Thymus (tissue), 11 donors: ENCODE results near the gene GGT6. TPM values are rescaled to one million over a fixed set of nuclear protein-coding genes. Genes with fewer than 3 reads are reported as not detected.

Experiments
- DNase-seq, 9 donors: peaks; one replicate each; pipeline ENCODE4 v3.0.0-alpha.2; 2013; ENCODE audit warnings: low spot score in 9 of 9, low read depth in 6 of 9, missing footprints in 1 of 9
- H3K27ac ChIP-seq, 2 donors: one replicate each; pipeline ENCODE4 v1.5.1; 2013; ENCODE audit warnings: control low read depth in 1 of 2, low read depth in 1 of 2, low read length in 1 of 2, mild to moderate bottlenecking in 1 of 2, moderate library complexity in 1 of 2
- H3K27me3 ChIP-seq, 2 donors: one replicate each; pipeline ENCODE4 v1.5.1; 2013; ENCODE audit warnings: low read length in 1 of 2; ENCODE audit not compliant: control insufficient read depth in 2 of 2, insufficient read depth in 1 of 2
- H3K36me3 ChIP-seq, 2 donors: one replicate each; pipeline ENCODE4 v1.5.1; 2013; ENCODE audit warnings: low read length in 1 of 2, mild to moderate bottlenecking in 1 of 2, moderate library complexity in 1 of 2; ENCODE audit not compliant: control insufficient read depth in 2 of 2, insufficient read depth in 2 of 2
- H3K4me1 ChIP-seq, 2 donors: one replicate each; pipeline ENCODE4 v1.5.1; 2013; ENCODE audit warnings: low read length in 2 of 2; ENCODE audit not compliant: control insufficient read depth in 2 of 2, insufficient read depth in 2 of 2
- H3K4me3 ChIP-seq, 2 donors: one replicate each; pipeline ENCODE4 v1.5.1; 2013; ENCODE audit warnings: low read length in 2 of 2, control low read depth in 1 of 2, mild to moderate bottlenecking in 1 of 2
- H3K9me3 ChIP-seq, 2 donors: one replicate each; pipeline ENCODE4 v1.5.1; 2013; ENCODE audit warnings: low read length in 1 of 2, mild to moderate bottlenecking in 1 of 2; ENCODE audit not compliant: control insufficient read depth in 2 of 2, insufficient read depth in 1 of 2
- WGBS: extraction: QIAGEN DNeasy Blood & Tissue Kit; methylation state at CpG from one replicate; pipeline ENCODE4 v1.1.7; 2013; 5-methylcytosine and 5-hydroxymethylcytosine counted together
- polyA plus RNA-seq: library from polyadenylated mRNA; stranded (reverse); fragments of 200-250 nt; gene quantifications from one replicate; pipeline ENCODE4 v1.2.3, GENCODE V29; 2013
- total RNA-seq: library from RNA; stranded (reverse); fragments of 120-200 nt; gene quantifications from one replicate; pipeline ENCODE4 v1.2.4, GENCODE V29; 2013
- donor health status: healthy.

Gene GGT6
- total and polyA plus RNA-seq, 2 donors = 0.90 to 3.7 TPM

DNA sequence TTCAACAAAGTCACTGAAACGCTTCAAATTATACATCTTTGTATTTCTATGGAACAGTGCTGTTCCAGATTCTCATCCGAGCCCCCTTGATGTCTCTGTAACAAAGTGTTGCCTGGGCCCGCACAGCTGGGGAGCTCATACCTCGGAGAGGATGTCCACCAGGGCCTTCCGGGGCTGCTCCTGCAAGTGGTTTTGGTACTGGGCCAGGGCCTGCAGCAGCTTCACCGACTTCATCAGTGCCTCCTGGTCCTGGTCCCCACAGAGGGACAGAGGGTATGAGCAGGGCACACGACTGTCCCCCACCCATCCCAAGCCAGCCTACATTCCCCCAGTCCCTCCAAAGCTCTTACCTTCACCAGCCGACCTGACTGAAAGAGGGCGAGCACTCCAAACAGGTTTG lies 6.7 kb downstream of the GGT6 start:
- 93% methylated on average over 9 of the region's 9 CpGs for WGBS
- Histone ChIP-seq H3K36me3 (peaks cover 35 to 50% of the 10 kb centered on the region in 2 donors), H3K4me3 (no peak overlapping the region), H3K4me1 (peaks cover 14 to 34% of the 10 kb centered on the region in 2 donors), H3K27ac (no peak overlapping the region), H3K27me3 (no peaks in the 10 kb centered on the region), H3K9me3 (no peaks in the 10 kb centered on the region)
- DNase-seq = no peak

DNA sequence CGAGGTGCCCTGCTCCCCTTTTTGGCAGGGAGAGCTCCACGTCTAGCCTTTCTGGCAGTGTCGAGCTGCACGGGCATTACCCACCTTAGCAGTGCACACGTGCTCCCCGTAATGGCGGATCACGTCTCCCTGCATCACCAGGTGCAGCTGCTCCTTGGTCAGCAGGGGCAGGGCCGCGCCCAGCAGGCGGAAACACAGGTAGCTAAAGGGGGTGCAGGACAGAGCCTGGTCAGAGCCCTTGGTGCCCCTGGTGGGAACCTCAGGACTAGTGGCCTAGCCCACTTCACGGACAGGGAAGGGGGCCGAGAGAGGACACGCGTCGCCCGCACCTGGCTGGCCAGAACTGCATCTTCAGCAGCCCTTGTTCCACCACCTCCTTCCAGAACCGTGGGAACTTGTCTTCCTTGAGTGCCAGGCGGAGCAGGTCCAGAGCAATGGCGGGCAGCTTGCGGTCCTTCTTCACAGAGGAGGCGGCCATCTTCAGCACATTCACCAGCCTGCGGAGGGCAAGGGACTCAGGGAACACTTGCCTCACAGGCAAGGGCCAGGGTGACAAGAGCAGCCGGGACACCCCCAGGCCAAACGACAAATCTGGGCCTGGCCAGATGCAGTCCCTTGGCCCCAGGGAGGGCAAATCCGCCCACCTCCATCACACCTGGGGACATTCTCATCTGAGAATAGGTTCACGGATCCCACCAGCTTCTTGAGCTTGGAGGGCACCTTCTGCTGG lies 8.4 kb downstream of the GGT6 start:
- H3K4me1 ChIP-seq = peaks cover 14 to 34% of the 10 kb centered on the region in 2 donors
- H3K4me3 ChIP-seq = no peak overlapping the region
- DNase-seq = no peak
- H3K9me3 ChIP-seq = no peaks in the 10 kb centered on the region
- H3K27ac ChIP-seq = no peak overlapping the region
- H3K36me3 ChIP-seq = peaks cover 50 to 64% of the 10 kb centered on the region in 2 donors
- WGBS = 99% methylated on average over 27 of the region's 27 CpGs
- H3K27me3 ChIP-seq = no peaks in the 10 kb centered on the region

DNA sequence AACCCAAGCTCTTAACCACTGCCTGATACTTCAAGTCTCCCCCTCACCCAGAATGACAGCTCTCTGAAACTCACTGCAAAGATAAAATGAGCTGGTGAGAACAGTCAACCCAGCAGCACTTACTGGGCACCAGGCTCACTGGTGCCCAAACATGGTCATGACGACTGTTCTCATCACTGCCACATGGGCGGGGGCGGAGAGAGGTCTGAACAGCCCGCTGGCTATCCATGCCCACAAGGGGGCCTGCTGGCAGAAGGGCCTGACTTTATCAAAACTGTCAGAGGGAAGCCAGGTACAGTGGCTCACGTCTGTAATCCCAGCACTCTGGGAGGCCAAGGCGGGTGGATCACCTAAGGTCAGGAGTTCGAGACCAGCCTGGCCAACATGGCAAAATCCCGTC lies 9.2 kb downstream of the GGT6 start:
- DNase-seq = no peak
- 97% methylated on average over 8 of the region's 8 CpGs for WGBS
- no peaks in the 10 kb centered on the region for H3K27me3 ChIP-seq
- peaks cover 14 to 28% of the 10 kb centered on the region in 2 donors for H3K4me1 ChIP-seq
- H3K36me3 ChIP-seq = peaks cover 52 to 68% of the 10 kb centered on the region in 2 donors
- no peak overlapping the region for H3K27ac ChIP-seq
- H3K9me3 ChIP-seq = no peaks in the 10 kb centered on the region
- H3K4me3 ChIP-seq = no peak overlapping the region

DNA sequence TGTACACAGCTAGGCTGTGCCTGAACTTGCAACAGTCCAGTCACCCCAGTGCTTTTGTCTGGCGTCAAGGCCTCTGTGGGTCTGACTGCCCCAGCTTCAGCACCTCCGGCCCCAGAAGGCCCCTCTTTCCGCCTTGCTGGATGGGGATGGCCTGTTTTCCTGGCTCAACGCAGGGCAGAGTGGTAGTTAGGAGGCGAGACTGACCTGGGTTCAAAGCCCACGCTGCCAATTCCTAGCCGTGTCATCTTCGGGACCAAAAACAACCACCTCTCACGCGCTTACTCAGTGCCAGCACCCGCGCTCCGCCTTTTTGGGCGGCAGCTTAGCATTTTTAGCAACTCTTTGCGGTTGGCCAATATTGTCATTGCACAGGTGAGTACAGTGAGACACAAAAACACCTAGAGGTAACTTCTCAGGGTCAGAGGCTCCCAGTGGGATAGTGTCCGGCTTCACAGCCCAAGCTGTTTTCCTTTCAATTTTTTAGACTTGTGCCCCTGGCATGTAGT lies 9.8 kb downstream of the GGT6 start:
- H3K36me3 ChIP-seq = peaks cover 54 to 73% of the 10 kb centered on the region in 2 donors
- H3K4me1 ChIP-seq = peaks cover 8 to 23% of the 10 kb centered on the region in 2 donors
- H3K27me3 ChIP-seq = no peaks in the 10 kb centered on the region
- no peak overlapping the region for H3K4me3 ChIP-seq
- DNase-seq = no peak
- no peak overlapping the region for H3K27ac ChIP-seq
- WGBS = 99% methylated on average over 16 of the region's 16 CpGs
- H3K9me3 ChIP-seq = no peaks in the 10 kb centered on the region

DNA sequence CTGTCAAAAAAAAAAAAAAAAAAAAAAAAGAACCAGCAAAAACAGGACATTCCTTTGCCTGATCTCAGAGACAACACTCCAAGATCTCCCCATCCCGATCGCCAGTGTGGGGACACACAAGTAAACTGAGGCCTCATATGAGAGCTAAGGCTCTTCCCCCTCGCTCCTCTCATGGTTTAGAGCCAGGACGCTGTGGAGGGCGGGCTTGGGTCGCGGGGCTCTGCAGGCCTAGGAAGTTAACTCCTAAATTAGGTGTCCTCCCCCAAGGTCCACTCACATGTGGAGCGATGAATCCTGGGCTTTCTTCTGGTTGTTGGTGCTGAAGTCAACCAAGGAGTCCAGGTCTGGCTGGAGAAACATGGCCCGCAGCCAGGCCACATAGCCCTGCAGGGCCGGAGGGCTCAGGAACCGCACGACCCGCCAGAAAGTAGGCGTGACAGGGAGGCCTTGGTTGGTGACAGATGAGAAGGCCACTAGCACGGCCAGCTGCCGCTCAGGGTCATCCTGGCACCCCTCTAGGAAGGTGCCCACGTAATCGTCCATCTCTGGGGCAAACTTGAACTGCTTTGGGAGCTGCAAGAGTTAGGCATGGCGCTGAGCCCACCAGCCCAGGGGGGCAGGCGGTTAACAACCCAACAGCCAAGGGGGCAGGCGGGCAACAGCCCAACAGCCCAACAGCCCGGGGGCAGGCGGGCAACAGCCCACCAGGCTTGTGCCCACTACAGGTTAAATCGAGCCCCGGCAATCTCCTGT lies 10.4 kb downstream of the GGT6 start:
- H3K9me3 ChIP-seq = no peaks in the 10 kb centered on the region
- no peak overlapping the region for H3K4me3 ChIP-seq
- WGBS = 98% methylated on average over 25 of the region's 25 CpGs
- DNase-seq = no peak
- H3K36me3 ChIP-seq = peaks cover 60 to 77% of the 10 kb centered on the region in 2 donors
- no peak overlapping the region for H3K27ac ChIP-seq
- no peaks in the 10 kb centered on the region for H3K27me3 ChIP-seq
- H3K4me1 ChIP-seq = peaks cover 7 to 21% of the 10 kb centered on the region in 2 donors

DNA sequence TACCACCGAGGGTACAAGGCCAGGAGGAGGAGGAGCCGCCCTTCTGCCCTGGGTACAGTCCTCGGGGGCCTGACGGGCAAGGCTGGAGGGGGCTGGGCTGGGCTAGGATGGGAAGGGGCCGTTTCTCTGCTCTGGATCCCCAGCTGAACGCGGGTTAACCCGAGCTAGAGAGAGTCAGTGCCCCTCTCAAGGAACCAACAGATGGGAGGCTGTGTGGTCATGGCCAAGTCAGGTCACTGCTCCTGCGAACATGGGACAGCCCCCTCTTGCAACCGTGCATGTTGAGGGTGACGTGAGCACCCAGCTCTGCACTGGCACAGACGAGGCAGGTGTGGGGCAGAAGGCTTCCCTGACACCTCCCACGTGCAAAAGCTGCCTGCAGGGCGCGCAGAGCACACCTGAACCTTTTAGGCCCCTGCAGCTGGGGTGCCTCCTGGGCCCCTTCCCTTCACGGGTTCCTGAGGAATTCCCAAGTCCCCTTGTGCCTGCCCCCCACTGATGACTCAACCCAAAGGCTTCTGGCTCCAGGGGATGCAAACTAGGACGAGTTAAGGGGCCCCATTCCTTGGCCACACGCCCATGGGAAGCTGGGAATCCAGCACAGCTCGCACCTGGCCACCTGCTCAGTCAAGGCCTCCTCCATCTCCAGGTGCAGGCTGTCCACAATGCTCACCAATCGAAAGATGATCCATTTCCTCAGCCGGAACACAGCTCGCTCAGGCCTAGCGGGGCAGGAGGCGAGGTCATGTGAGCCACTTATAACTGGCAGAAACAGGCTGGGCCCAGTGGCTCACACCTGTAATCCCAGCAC lies 11.5 kb downstream of the GGT6 start:
- DNase-seq = no peak
- WGBS = 95% methylated on average over 24 of the region's 24 CpGs
- no peak overlapping the region for H3K27ac ChIP-seq
- H3K36me3 ChIP-seq = peaks cover 70 to 79% of the 10 kb centered on the region in 2 donors
- no peaks in the 10 kb centered on the region for H3K27me3 ChIP-seq
- peaks cover 0 to 10% of the 10 kb centered on the region in 2 donors for H3K4me1 ChIP-seq
- H3K9me3 ChIP-seq = no peaks in the 10 kb centered on the region
- H3K4me3 ChIP-seq = no peak overlapping the region

DNA sequence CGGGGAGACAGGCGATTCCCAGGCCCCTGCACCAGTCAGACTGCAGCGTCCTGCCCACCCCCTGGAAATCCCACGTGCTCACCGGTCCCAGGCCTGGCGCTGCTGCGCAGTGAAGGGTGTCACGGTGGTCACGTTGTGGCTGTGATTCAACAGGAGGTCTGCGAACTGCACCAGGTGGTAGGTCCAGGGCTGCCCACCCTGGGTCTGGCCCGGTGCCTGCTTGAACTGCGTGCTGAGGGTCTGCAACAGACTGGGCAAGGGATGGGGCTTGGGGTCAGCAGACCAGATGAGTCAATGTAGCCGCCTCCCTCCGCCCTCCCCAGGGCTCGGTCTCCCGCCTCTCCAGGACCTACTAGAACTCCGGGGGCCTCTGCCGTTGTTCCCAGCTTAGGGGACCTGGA lies 12.3 kb downstream of the GGT6 start:
- H3K4me3 ChIP-seq = no peak overlapping the region
- H3K36me3 ChIP-seq = peaks cover 78 to 79% of the 10 kb centered on the region in 2 donors
- H3K9me3 ChIP-seq = peaks cover 0 to 6% of the 10 kb centered on the region in 2 donors
- H3K27me3 ChIP-seq = no peaks in the 10 kb centered on the region
- 98% methylated on average over 18 of the region's 18 CpGs for WGBS
- peaks cover 0 to 6% of the 10 kb centered on the region in 2 donors for H3K4me1 ChIP-seq
- DNase-seq = no peak
- H3K27ac ChIP-seq = no peak overlapping the region

DNA sequence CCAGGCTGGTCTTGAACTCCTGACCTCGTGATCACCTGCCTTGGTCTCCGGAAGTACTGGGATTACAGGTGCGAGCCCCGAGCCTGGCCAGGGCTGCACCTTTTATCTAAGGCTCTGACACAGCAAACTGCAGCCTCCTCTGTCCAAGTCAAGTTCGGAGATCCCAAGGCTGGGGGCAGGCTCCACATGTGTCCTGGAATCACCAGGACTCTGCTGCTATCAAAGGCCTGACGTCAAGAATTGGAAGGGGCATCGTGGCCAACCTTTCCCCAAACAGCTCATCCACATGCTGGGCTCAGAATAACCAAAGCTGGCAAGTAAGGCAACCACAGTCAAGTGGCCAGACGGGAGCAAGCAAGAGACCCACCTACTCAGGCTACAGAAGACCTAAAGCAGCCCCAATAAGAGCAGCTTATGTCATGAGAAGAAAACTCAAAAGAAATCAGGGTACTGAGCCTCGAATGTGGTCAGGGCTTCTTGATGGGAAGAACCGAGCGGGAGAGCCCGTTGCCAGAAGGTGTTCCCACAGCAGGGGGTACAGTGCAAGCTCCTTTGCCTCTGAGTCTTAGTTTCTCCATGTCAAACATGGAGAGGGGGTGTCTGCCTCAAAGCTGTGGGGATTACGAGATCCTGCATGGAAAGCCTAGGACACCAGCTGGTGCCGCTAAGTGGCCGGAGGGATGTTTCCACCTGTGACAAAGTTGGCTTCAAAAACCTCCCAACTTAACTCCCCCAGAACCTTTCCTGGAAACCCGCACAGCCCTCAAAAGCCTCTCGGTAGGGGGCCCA lies 13.1 kb downstream of the GGT6 start:
- DNase-seq = no peak
- H3K9me3 ChIP-seq = peaks cover 1 to 6% of the 10 kb centered on the region in 2 donors
- no peak overlapping the region for H3K4me3 ChIP-seq
- H3K36me3 ChIP-seq = peaks cover 79 to 82% of the 10 kb centered on the region in 2 donors
- 97% methylated on average over 17 of the region's 17 CpGs for WGBS
- peaks cover 0 to 6% of the 10 kb centered on the region in 2 donors for H3K4me1 ChIP-seq
- H3K27me3 ChIP-seq = no peaks in the 10 kb centered on the region
- no peak overlapping the region for H3K27ac ChIP-seq
